ENCODE results near the gene SPOCK1.

GRCh38 chr5:137032929-137033328, 466.2 kb downstream of the SPOCK1 start:
- TF ChIP-seq CTCF (conservative IDR thresholded peaks at IDR 0.05) (no peak), EZH2 (IDR thresholded peaks at IDR 0.05; ENCODE audit: low read depth) (no peak)

Measured in PC-9 (cell line).